ENCODE measurements around the gene PPP1R10. TPM values are rescaled to one million over a fixed set of nuclear protein-coding genes. Genes with fewer than 3 reads are reported as not detected.
A peak's percentile ranks its signal among the peaks of the same experiment; 100 is the strongest.

Gene PPP1R10
- total RNA-seq, 2 experiments from 2014 or later: 92.2 to 95.3 TPM

- peaks cover 47% of the 10 kb centered on the region for H3K4me1 ChIP-seq (ENCODE audit: insufficient read depth, low read length)
- no peaks in the 10 kb centered on the region for H3K9me3 ChIP-seq (ENCODE audit: control insufficient read depth in 1 of 2, insufficient read depth in 1 of 2, low read length in 2 of 2)
- peak within 1 kb of the TSS; percentile 82 for H3K4me3 ChIP-seq (ENCODE audit: low read length)
- Mint-ChIP-seq H3K4me1 (ENCODE audit: low read depth) (peaks cover 56% of the 10 kb centered on the region), H3K9me3 (no peaks in the 10 kb centered on the region), H3K27me3 (no peaks in the 10 kb centered on the region), H3K27ac (peak within 1 kb of the TSS; percentile 98), H3K4me3 (peak within 1 kb of the TSS; percentile 100), H3K36me3 (ENCODE audit: low read depth) (peaks cover 41% of the 10 kb centered on the region)
- H3K27ac ChIP-seq (ENCODE audit: low read depth in 1 of 2, low read length in 2 of 2): peak within 1 kb of the TSS; percentile 94 to 98
- POLR2A ChIA-PET: interaction anchor here (0.6 to 3.2 kb wide), 31 partner anchors 11 to 819 kb away, joined by 3 to 106 read pairs (median 5); partner anchors contain the start of genes GNL1, MDC1, MRPS18B and PPP1R10
- no peaks in the 10 kb centered on the region for H3K27me3 ChIP-seq (ENCODE audit: control insufficient read depth in 1 of 2, insufficient read depth in 2 of 2, low read length in 2 of 2)
- peak; percentile 90 for ATAC-seq (ENCODE audit: poor library complexity)
- DNase-seq: peak; percentile 97 to 100 (median 99)
- H3K36me3 ChIP-seq (ENCODE audit: insufficient read depth, low read length): peaks cover 8% of the 10 kb centered on the region
- intact Hi-C loops (cut with DNase I, micrococcal nuclease): loop anchor here (1.0 to 10.0 kb wide), 8 partner anchors 14 to 1091 kb away; partner anchors contain the start of genes C6orf47 (in 1 of the 2), GNL1 (in 1 of the 2), GPANK1 (in 1 of the 2) and PRR3 (in 1 of the 2)
- TF ChIP-seq CTCF (IDR thresholded peaks at IDR 0.05): no peak
- CTCF ChIA-PET: interaction anchor here (0.9 to 2.3 kb wide), 10 partner anchors 26 to 151 kb away, joined by 3 to 17 read pairs (median 5); partner anchors contain the start of gene ATAT1
These were observed 45.8 kb downstream of the PPP1R10 start, which contains the start of gene ABCF1 for GRCh38 chr6:30571075-30571761. TSS of gene ABCF1 (plus strand) at chr6:30571442. CDS start at chr6:30571488, 46 bp downstream.

DNA sequence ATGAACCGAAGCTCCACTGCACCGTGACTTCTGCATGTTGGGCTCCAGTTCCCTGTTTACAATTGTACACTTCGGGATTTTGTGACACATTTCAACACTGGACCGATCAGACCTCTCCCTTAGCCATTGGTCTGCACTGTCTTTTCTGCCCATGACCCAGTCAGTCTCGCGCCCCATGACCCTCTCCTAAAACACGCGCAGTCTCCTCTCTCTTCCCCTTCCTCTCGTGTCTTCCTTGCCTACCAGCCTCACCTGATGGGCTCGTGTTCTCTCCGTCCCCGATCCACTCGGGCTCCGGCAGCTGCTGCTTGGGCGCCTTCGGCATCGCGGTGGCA is 46.3 kb downstream of the PPP1R10 start:
- peak overlapping the region; percentile 98 for H3K27ac Mint-ChIP-seq
- Histone ChIP-seq H3K4me1 (ENCODE audit: insufficient read depth, low read length) (peaks cover 45% of the 10 kb centered on the region), H3K4me3 (ENCODE audit: low read length) (peak overlapping the region; percentile 82), H3K27me3 (ENCODE audit: control insufficient read depth in 1 of 2, insufficient read depth in 2 of 2, low read length in 2 of 2) (no peaks in the 10 kb centered on the region), H3K27ac (ENCODE audit: low read depth in 1 of 2, low read length in 2 of 2) (peak overlapping the region; percentile 87 to 94), H3K36me3 (ENCODE audit: insufficient read depth, low read length) (peaks cover 8% of the 10 kb centered on the region), H3K9me3 (ENCODE audit: control insufficient read depth in 1 of 2, insufficient read depth in 1 of 2, low read length in 2 of 2) (no peaks in the 10 kb centered on the region)
- ChIA-PET CTCF (interaction anchor here (0.9 to 2.3 kb wide), 12 partner anchors 26 to 152 kb away, joined by 3 to 17 read pairs (median 4); partner anchors contain the start of gene ATAT1), POLR2A (interaction anchor here (0.8 to 3.2 kb wide), 27 partner anchors 9 to 588 kb away, joined by 3 to 106 read pairs (median 5); partner anchors contain the start of genes GNL1, MDC1, MRPS18B and PPP1R10)
- H3K9me3 Mint-ChIP-seq: no peaks in the 10 kb centered on the region
- ATAC-seq (ENCODE audit: poor library complexity) (peak; percentile 31), DNase-seq (no peak)
- intact Hi-C loops (cut with DNase I, micrococcal nuclease): loop anchor here (1.0 to 10.0 kb wide), 8 partner anchors 13 to 1092 kb away; partner anchors contain the start of genes C6orf47 (in 1 of the 2), GNL1 (in 1 of the 2), GPANK1 (in 1 of the 2) and PRR3 (in 1 of the 2)
- H3K4me1 Mint-ChIP-seq (ENCODE audit: low read depth): peaks cover 56% of the 10 kb centered on the region
- TF ChIP-seq CTCF (IDR thresholded peaks at IDR 0.05): no peak
- H3K27me3 Mint-ChIP-seq: no peaks in the 10 kb centered on the region
- peak overlapping the region; percentile 100 for H3K4me3 Mint-ChIP-seq
- H3K36me3 Mint-ChIP-seq (ENCODE audit: low read depth): peaks cover 40% of the 10 kb centered on the region

- Mint-ChIP-seq H3K9me3 (no peaks in the 10 kb centered on the region), H3K36me3 (ENCODE audit: low read depth) (peaks cover 40% of the 10 kb centered on the region), H3K4me1 (ENCODE audit: low read depth) (peaks cover 56% of the 10 kb centered on the region), H3K27me3 (no peaks in the 10 kb centered on the region), H3K27ac (peak overlapping the region; percentile 98), H3K4me3 (peak overlapping the region; percentile 100)
- no peak overlapping the region for H3K27ac ChIP-seq (ENCODE audit: low read depth in 1 of 2, low read length in 2 of 2)
- ChIA-PET POLR2A (interaction anchor here (0.8 to 3.2 kb wide), 18 partner anchors 9 to 510 kb away, joined by 3 to 106 read pairs (median 7); partner anchors contain the start of genes GNL1, MDC1, MRPS18B and PPP1R10), CTCF (interaction anchor here (1.0 to 2.3 kb wide), 11 partner anchors 26 to 152 kb away, joined by 3 to 17 read pairs (median 5); partner anchors contain the start of gene ATAT1)
- no peaks in the 10 kb centered on the region for H3K9me3 ChIP-seq (ENCODE audit: control insufficient read depth in 1 of 2, insufficient read depth in 1 of 2, low read length in 2 of 2)
- DNase-seq (no peak), ATAC-seq (ENCODE audit: poor library complexity) (no peak)
- no peak for TF ChIP-seq CTCF (IDR thresholded peaks at IDR 0.05)
- H3K4me3 ChIP-seq (ENCODE audit: low read length): peak overlapping the region; percentile 82
- no peaks in the 10 kb centered on the region for H3K27me3 ChIP-seq (ENCODE audit: control insufficient read depth in 1 of 2, insufficient read depth in 2 of 2, low read length in 2 of 2)
- intact Hi-C loops (cut with DNase I, micrococcal nuclease): loop anchor here in 1 of 2 experiments (5.0 to 10.0 kb wide), 3 partner anchors 152 to 1092 kb away; partner anchors contain the start of genes C6orf47, GPANK1, TRIM26 and TUBB
- H3K36me3 ChIP-seq (ENCODE audit: insufficient read depth, low read length): peaks cover 5% of the 10 kb centered on the region
- peaks cover 41% of the 10 kb centered on the region for H3K4me1 ChIP-seq (ENCODE audit: insufficient read depth, low read length)
These were observed 46.8 kb downstream of the PPP1R10 start for GRCh38 chr6:30570263-30570662.

All from CD4-positive, alpha-beta T cell (primary cell).